Hepatocyte (in vitro differentiated cells): ENCODE measurements around the gene CLEC3B.

Source experiments
- EZH2 ChIP-seq: fragments of 200-600 bp; sonication (generic); IDR thresholded peaks from 2 replicates; pipeline ENCODE4 v1.6.1; 2016; ENCODE audit warnings: antibody characterized with exemption, mild to moderate bottlenecking, borderline replicate concordance
- EZH2phosphoT487 ChIP-seq: fragments of 200-600 bp; sonication (generic); IDR thresholded peaks from one replicate; pipeline ENCODE4 v1.6.1; 2018; ENCODE audit warnings: antibody characterized with exemption, mild to moderate bottlenecking, low read depth, moderate library complexity; ENCODE audit not compliant: unreplicated experiment, severe bottlenecking
- TF ChIP-seq, protein P1 (sequence below): fragments of 200-600 bp; sonication (generic); IDR thresholded peaks from 2 replicates; pipeline ENCODE4 v1.5.1; 2016; ENCODE audit warnings: antibody characterized with exemption, mild to moderate bottlenecking; ENCODE audit not compliant: poor library complexity

DNA sequence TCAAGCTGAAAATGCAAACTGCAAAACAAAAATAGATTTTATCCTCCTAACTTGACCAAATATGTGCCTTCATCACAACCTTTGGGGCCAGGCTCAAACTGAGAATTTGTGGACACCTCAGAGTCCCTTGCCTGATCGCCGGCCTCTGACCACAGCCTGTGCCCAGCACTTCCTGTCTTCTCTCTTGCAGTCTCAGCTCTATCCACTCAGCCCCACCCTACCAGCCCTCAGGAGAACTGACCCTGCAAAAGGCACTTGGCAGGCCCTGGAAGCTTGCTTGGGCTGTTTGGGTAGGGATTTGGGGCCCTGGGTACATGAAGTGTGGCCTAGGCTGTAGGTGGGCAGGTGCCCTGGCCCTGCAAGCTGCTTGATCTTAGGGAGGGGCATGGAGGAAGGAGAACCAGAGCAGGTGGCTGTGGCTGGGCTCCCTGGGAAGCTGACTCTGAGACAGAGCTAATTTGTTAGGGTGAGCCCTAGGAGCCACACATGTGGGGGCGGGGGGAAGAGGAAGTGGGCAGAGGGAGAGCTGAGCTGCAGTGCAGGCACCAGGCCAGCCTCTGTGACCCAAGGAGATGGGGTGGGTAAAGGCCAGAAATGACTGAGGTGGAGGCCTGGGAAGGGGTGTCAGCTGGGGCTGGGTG lies 8.6 kb downstream of the CLEC3B start:
- TF ChIP-seq, protein P1, sequence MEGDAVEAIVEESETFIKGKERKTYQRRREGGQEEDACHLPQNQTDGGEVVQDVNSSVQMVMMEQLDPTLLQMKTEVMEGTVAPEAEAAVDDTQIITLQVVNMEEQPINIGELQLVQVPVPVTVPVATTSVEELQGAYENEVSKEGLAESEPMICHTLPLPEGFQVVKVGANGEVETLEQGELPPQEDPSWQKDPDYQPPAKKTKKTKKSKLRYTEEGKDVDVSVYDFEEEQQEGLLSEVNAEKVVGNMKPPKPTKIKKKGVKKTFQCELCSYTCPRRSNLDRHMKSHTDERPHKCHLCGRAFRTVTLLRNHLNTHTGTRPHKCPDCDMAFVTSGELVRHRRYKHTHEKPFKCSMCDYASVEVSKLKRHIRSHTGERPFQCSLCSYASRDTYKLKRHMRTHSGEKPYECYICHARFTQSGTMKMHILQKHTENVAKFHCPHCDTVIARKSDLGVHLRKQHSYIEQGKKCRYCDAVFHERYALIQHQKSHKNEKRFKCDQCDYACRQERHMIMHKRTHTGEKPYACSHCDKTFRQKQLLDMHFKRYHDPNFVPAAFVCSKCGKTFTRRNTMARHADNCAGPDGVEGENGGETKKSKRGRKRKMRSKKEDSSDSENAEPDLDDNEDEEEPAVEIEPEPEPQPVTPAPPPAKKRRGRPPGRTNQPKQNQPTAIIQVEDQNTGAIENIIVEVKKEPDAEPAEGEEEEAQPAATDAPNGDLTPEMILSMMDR, result no peak
- TF ChIP-seq EZH2phosphoT487 (no peak), EZH2 (no peak)
